NOMO-1 treated with dmso at 0.1 percent for 144 hours (cell line): ENCODE data around the gene FOSL2.
A peak's percentile ranks its signal among the peaks of the same experiment; 100 is the strongest.

Experiments
- DNase-seq: peaks from one replicate; lab custom pipeline; 2025; ENCODE audit not compliant: unreplicated experiment; lab: John Stamatoyannopoulos, UW

The FOSL2 gene

DNA sequence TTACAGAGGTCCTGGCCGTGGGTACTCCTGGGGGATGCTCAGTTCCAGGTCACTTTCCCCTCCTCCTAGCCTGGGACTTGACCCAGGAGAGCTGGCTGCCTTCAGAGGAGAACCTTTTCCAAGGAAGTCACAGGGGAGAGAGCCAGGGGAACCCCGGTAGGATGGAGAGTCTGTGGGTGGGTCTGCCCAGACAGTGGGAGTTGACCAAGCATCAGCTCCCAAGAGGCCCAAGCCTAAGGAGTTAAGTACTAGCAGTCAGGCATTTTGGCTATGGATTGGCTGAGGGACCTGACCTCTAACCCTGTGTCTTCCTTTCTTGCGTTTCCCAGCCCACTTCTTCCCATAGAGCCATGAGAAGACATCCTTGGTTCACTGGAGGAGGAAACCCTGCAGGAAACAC lies 54.4 kb downstream of the FOSL2 start:
- no peak for DNase-seq

DNA sequence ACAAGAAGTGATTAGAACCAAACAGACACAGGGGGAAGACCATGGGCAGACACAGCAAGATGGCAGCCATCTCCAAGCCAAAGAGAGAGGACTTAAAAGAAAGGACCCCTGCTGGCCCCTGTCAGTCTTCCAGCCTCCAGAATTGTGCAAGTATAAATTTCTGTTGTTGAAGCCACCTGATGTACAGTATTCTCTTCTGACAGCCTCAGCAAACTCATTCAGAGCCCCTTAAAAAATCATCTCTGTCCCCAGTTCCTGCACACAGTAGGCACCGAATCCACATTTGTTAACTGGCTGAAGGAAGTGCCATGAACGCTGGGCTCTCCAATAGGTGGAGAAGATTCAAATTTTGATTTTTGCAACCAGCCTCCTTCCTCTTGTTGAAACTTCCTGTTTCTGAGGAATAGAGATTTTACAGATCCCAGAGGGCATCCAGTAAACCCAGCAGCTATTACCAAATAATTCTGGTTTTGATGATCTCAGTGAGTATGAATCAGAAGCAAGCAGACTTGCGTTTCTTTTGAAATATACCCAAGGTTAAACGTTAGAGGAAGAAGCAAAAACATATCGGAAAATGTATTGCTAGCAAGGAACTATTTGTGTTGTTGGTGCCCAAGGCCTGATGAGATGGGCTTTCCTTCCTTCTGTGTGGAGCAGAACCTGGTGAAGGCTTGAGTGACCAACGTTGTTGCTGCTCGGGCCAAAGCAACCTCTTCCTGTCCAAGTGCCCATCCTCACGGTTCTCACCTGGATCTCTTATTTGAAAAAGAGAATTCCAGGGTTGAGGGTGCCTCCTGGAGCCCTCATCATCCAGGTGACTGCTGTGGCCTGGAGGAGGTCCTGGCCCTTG lies 55.5 kb downstream of the FOSL2 start:
- peak; percentile 81 for DNase-seq

DNA sequence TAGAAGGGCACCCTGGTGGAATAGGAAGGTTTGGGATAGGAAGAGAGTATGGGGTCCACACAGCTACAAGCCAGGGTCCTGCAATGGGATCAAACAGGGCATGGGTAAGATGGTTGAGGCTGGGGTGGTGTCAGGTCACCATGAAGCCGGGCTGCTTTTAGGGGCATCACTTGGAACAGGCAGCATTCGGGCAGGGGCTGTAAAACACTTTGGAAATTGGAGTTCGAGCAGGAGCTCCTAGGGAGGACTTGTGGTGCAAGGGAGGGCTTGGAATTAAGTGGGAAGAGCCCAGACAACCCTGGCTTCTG lies 56.1 kb downstream of the FOSL2 start:
- DNase-seq: no peak

DNA sequence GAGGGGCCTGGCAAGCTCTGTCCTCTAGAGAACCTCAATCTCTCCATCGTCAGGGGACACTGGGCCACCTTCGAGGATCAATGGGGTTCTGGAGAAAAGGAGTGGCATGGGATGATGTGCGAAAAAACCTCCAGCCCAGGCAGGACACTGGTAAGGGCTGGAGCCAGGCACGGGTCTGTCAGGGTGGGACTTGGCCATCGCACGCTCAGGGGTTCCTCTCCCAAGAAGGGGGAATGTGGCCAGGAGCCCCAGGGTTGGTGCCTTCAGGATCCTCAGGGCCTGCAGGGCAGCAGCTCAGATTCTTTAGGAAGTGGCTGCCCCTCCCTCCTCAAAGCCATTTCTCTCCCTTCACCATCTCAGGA lies 56.4 kb downstream of the FOSL2 start:
- DNase-seq: no peak

- no peak for DNase-seq
These were observed 57.1 kb downstream of the FOSL2 start for GRCh38 chr2:28449488-28450395.

- DNase-seq: no peak
These were observed 58.4 kb downstream of the FOSL2 start for GRCh38 chr2:28450901-28451565.

GRCh38 chr2:28451793-28452533 lies 59.3 kb downstream of the FOSL2 start:
- DNase-seq: no peak

DNA sequence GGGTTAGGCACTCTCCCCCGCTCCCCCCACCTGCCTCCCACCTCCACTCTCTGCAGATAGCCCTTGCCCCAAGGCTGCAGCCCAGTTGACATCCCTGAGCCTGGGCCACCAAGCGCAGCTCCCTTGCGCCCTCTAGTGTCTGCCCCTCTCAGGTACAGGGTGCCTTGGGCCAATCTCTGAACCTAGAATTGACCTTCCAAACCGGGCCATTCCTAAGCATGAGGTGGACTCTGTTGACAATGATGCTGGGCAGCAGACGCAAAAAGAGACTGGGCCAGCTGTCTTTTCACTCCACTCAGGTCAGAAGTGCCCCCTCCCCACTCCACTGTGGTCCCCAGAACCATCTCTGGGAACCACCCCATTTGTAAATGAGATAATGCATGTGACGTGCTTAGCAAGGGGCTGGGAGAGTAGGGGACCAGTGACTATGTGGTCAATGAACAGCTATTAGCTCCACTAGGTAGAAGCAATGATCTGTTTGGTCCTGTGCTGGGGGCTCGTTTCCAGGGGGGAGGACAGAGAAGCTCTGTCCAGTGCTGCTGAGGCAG lies 60.0 kb downstream of the FOSL2 start:
- peak; percentile 64 for DNase-seq

GRCh38 chr2:28453396-28453795 lies 60.7 kb downstream of the FOSL2 start:
- no peak for DNase-seq

DNA sequence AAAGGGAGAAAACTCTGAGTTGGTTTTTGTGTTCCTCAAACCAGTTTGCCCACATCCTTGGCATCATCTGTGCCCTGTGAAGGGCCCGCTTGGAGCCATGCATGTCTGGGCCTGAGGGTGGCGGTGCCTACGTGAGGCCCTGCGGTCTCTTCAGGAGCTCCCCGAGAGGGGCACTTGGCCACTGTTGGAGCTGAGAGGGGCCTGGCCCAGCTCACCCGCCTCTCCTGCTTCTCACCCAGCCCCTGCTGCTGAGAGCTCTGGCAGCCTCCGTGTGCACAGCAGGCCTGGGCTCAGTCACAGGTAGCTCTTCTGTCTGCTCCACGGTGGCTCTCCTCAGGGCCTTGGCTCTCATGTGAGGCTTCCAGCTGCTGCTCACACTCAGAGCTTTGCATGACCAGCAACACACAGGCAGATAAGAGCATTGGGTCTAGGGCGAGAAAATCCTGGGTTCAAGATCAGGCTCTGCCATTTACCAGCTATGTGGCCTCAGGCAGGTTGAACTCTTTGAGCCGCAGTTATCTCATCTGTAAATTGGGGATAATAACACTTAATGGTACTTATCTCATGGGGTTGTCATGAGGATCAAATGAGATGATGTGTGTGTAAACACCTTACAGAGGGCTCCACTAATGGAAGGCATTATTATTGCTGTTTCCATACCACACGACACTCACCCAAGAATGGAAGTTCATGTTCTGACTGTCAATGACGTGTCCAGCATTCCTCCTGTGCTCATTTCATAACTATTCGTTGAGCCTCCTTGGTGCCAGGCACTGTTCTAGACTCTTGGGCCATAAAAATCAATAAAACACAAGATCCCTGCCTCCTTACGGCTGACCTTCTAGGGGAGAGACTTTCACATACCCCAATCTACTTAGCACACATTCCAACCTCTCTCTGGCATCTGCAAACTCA lies 61.6 kb downstream of the FOSL2 start:
- DNase-seq: no peak

DNA sequence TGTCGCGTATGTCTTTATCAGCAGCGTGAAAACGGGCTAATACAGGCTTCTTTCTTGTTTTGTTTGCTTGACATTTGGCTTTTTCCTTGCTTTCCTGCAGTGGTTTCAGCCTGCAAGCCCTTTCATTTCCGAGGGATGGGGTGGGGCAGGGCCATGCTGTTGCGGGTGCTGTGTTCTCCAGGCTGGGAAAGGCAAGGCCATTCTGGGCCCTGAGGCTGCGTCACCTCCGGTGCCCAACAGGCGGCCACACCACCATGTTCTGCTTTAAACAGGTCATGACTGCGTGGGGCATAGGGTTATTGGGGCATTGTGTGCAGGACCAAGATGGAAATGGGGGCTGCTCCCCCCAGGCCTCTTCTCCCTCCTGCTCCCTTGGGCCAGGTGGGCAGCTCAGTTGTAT lies 64.6 kb downstream of the FOSL2 start:
- DNase-seq: no peak

DNA sequence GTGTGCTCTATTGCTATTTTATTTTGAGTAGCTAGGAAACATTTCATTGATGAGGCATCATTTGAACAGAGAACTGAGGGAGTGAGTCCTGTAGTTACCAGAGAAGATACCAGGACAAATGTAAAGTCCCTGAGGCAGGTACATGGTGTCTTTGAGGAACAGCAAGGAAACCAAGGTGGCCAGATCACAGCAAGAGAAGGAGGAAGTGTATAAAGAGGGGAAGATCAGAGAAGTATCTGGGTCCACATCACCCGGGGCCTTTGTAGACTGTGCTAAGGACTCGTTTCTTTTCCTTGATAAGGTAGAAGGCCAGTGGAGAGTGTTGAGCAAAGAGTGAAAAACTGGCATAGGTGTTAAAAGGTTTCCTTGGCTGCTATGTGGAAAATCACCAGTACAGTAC lies 68.4 kb downstream of the FOSL2 start:
- DNase-seq: no peak

- DNase-seq: no peak
These were observed 69.5 kb downstream of the FOSL2 start for GRCh38 chr2:28462122-28462521.

GRCh38 chr2:28463211-28463816 lies 70.7 kb downstream of the FOSL2 start:
- DNase-seq: no peak

- peak; percentile 39 for DNase-seq
These were observed 71.2 kb downstream of the FOSL2 start for GRCh38 chr2:28463893-28464292.

GRCh38 chr2:28465148-28465885 lies 72.7 kb downstream of the FOSL2 start:
- DNase-seq: no peak
